SK-N-SH (cell line): Measurements from ENCODE around the gene TPSG1. TPM values are rescaled to one million over a fixed set of nuclear protein-coding genes. Genes with fewer than 3 reads are reported as not detected.

ENCODE experiments used
- CTCF ChIA-PET: fragments of 300-600, 350-600 bp; formaldehyde crosslinking; extraction: SDS; loops from one replicate; lab custom pipeline; 2021; lab: Yijun Ruan, JAX
- POLR2A ChIA-PET: fragments of 350-600 bp; sonication (Branson Sonifier 250); formaldehyde crosslinking; extraction: SDS; loops from one replicate; lab custom pipeline; 2020; ENCODE audit warnings: antibody characterized with exemption, inconsistent platforms; lab: Yijun Ruan, JAX
- DNase-seq: peaks from one replicate; pipeline ENCODE4 v3.0.0; 2012
- H2AFZ ChIP-seq: fragments of 200-600 bp; sonication (generic); 2 replicates; pipeline ENCODE4 v1.8.1; 2016; ENCODE audit warnings: antibody characterized with exemption, mild to moderate bottlenecking, low read depth
- H3F3A ChIP-seq: fragments of 200-600 bp; sonication (generic); replicated peaks from 2 replicates; pipeline ENCODE3; 2016; ENCODE audit warnings: antibody characterized with exemption, mild to moderate bottlenecking; ENCODE audit not compliant: insufficient read depth
- H3K27ac ChIP-seq, 2 experiments: fragments of 200-500 bp in 1 of 2; fragments of 200-600 bp in 1 of 2; sonication (Bioruptor generic) in 1 of 2; sonication (generic), shearing (Covaris generic) in 1 of 2; 2 replicates each; pipeline versions ENCODE4 v1.5.1 to v1.6.1; 2014 to 2016; ENCODE audit warnings: low read depth in 2 of 2, inconsistent platforms in 1 of 2, low read length in 1 of 2, mild to moderate bottlenecking in 1 of 2, mixed read lengths in 1 of 2
- H3K27me3 ChIP-seq: fragments of 200-600 bp; sonication (generic), shearing (Covaris generic); 2 replicates; pipeline ENCODE4 v1.6.1; 2016; ENCODE audit warnings: mixed run types; ENCODE audit not compliant: insufficient read depth
- H3K36me3 ChIP-seq, 2 experiments: fragments of 200-500 bp in 1 of 2; fragments of 200-600 bp in 1 of 2; sonication (Bioruptor generic) in 1 of 2; sonication (generic) in 1 of 2; replicated peaks in 1 of 2; 2 replicates each; pipeline versions ENCODE3 to v1.5.1; 2014 to 2016; ENCODE audit warnings: low read length in 1 of 2, mild to moderate bottlenecking in 1 of 2; ENCODE audit not compliant: insufficient read depth in 2 of 2, control insufficient read depth in 1 of 2
- H3K4me1 ChIP-seq, 2 experiments: fragments of 200-500 bp in 1 of 2; fragments of 200-600 bp in 1 of 2; sonication (Bioruptor generic) in 1 of 2; sonication (generic), shearing (Covaris generic) in 1 of 2; 2 replicates each; pipeline versions ENCODE4 v1.5.1 to v1.6.1; 2014 to 2016; ENCODE audit warnings: low read depth in 1 of 2, low read length in 1 of 2, mixed run types in 1 of 2; ENCODE audit not compliant: insufficient read depth in 2 of 2, control insufficient read depth in 1 of 2
- H3K4me2 ChIP-seq: fragments of 200-600 bp; sonication (generic), shearing (Covaris generic); 2 replicates; pipeline ENCODE4 v1.6.1; 2017; ENCODE audit warnings: mixed run types
- H3K4me3 ChIP-seq, 2 experiments: fragments of 200-500 bp in 1 of 2; fragments of 200-600 bp in 1 of 2; sonication (Bioruptor generic) in 1 of 2; sonication (generic), shearing (Covaris generic) in 1 of 2; 2 replicates each; pipeline versions ENCODE4 v1.5.1 to v1.8.1; 2014 to 2016; ENCODE audit warnings: low read depth in 2 of 2, inconsistent platforms in 1 of 2, low read length in 1 of 2, mild to moderate bottlenecking in 1 of 2, mixed read lengths in 1 of 2, moderate library complexity in 1 of 2
- H3K79me2 ChIP-seq: fragments of 200-600 bp; sonication (generic); 2 replicates; pipeline ENCODE4 v1.8.1; 2017; ENCODE audit warnings: mild to moderate bottlenecking; ENCODE audit not compliant: insufficient read depth
- H3K9ac ChIP-seq: fragments of 200-600 bp; sonication (generic); 2 replicates; pipeline ENCODE4 v1.6.1; 2017; ENCODE audit warnings: mixed run types
- H3K9me2 ChIP-seq: fragments of 200-600 bp; sonication (generic); 2 replicates; pipeline ENCODE4 v1.6.1; 2017; ENCODE audit warnings: mixed run types
- H3K9me3 ChIP-seq: fragments of 200-600 bp; sonication (generic); 2 replicates; pipeline ENCODE4 v1.6.1; 2017; ENCODE audit warnings: mixed run types, mild to moderate bottlenecking, moderate library complexity
- H4K20me1 ChIP-seq: fragments of 200-600 bp; sonication (generic); 2 replicates; pipeline ENCODE4 v1.6.1; 2017; ENCODE audit warnings: mild to moderate bottlenecking, mixed run types; ENCODE audit not compliant: insufficient read depth
- EZH2phosphoT487 ChIP-seq: fragments of 200-600 bp; sonication (generic); IDR thresholded peaks from 2 replicates; pipeline ENCODE4 v1.6.1; 2017; ENCODE audit warnings: low read depth, mixed run types, mild to moderate bottlenecking, antibody characterized with exemption, moderate library complexity, borderline replicate concordance
- FOSL2 ChIP-seq: IDR thresholded peaks from 2 replicates; pipeline ENCODE4 v1.4.0; 2012; ENCODE audit warnings: low read depth, mild to moderate bottlenecking, moderate library complexity, borderline replicate concordance
- FOXJ3 ChIP-seq: sonication (generic); formaldehyde crosslinking; IDR thresholded peaks from 2 replicates; pipeline ENCODE4 v1.5.1; 2020; ENCODE audit warnings: mild to moderate bottlenecking, missing genetic modification reagents
- JUND ChIP-seq: IDR thresholded peaks from 2 replicates; pipeline ENCODE4 v1.4.0; 2012
- NFIC ChIP-seq: IDR thresholded peaks from 2 replicates; pipeline ENCODE4 v1.4.0; 2012; ENCODE audit warnings: borderline replicate concordance
- POLR2AphosphoS5 ChIP-seq: IDR thresholded peaks from 2 replicates; pipeline ENCODE4 v1.6.1; 2012; ENCODE audit warnings: low read depth, low read length
- RXRA ChIP-seq: IDR thresholded peaks from 2 replicates; pipeline ENCODE4 v1.4.0; 2012; ENCODE audit warnings: low read depth, mild to moderate bottlenecking, borderline replicate concordance
- TAF1 ChIP-seq: IDR thresholded peaks from 2 replicates; pipeline ENCODE4 v1.6.1; 2012; ENCODE audit warnings: low read depth, mild to moderate bottlenecking, low read length, moderate library complexity, borderline replicate concordance
- TEAD4 ChIP-seq: IDR thresholded peaks from 2 replicates; pipeline ENCODE4 v1.4.0; 2012; ENCODE audit warnings: mild to moderate bottlenecking, borderline replicate concordance; ENCODE audit not compliant: insufficient read depth
- WGBS: methylation state at CpG from one replicate; pipeline ENCODE4 v1.1.6; 2017; ENCODE audit warnings: low lambda C conversion rate; 5-methylcytosine and 5-hydroxymethylcytosine counted together
- polyA plus RNA-seq, 3 experiments: library from polyadenylated mRNA; depleted of rRNA; stranded (reverse); fragments of >200 nt; gene quantifications; 2 replicates each; pipeline ENCODE4 v1.2.3, GENCODE V29; 2012
- TF ChIP-seq, protein P1 (sequence below): fragments of 150-350 bp; IDR thresholded peaks from 2 replicates; pipeline ENCODE4 v1.6.1; 2016; ENCODE audit warnings: mild to moderate bottlenecking, low read depth, low read length
- TF ChIP-seq, protein P2 (sequence below): fragments of 150-350 bp; IDR thresholded peaks from 2 replicates; pipeline ENCODE4 v1.6.1; 2017; ENCODE audit warnings: antibody characterized with exemption, low read length, low read depth, borderline replicate concordance
- TF ChIP-seq, protein P3 (sequence below): IDR thresholded peaks from 2 replicates; pipeline ENCODE4 v1.4.0; 2012; ENCODE audit warnings: low read depth, borderline replicate concordance
- TF ChIP-seq, protein P4 (sequence below): IDR thresholded peaks from 2 replicates; pipeline ENCODE4 v1.4.0; 2012; ENCODE audit warnings: low read depth

TPSG1 gene
- polyA plus RNA-seq, 1 of the 3 experiments (the other 2 are of a cell fraction): not detected

DNA sequence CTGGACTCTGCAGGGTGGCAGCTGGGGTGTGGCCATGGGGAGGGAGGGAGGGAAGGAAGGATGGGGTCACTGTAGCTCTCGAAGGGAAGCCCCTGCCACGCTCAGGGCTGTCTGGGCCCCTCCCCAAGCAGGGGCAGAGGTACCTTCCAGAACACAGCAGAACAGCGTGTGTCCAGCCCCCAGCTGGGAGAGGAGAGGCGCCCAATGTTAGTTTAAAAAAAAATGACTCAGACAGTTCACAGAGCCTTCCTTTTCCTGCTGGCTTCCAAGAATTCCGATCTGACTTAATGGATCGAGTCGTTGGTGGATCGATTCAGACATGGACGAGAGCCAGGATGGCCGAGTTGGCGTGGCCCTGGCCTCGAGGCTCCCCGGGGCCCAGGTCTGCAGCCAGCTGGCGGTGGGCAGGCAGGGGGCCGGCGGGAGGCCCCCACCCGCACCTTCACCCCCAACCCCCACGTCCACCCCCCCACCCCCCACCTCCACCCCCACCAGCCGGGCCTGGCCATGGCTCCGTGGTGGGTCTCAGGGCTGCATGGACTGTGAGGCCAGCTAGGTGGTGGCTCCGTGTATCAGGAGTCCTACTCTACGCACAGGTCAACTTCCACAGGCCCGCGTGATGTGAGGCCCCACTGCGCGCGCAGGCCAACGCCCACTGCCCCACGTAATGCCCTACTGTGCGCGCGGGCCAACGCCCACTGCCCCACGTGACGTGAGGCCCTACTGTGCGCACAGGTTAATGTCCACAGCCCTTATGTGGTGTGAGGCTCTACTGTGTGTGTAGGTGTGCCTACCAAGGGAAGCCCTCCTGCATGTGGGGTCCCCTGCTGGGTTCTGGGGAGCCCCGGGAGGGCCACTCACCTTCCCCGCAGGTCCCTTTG lies 50.4 kb downstream of the TPSG1 start:
- Histone ChIP-seq H2AFZ (no peak overlapping the region), H3K9ac (no peak overlapping the region), H4K20me1 (0 out of 2 replicates have a peak, but pooled peaks cover 3% of the 10 kb centered on the region), H3F3A (no peaks in the 10 kb centered on the region), H3K27ac (no peak overlapping the region), H3K9me3 (no peaks in the 10 kb centered on the region), H3K9me2 (no peaks in the 10 kb centered on the region), H3K79me2 (no peaks in the 10 kb centered on the region), H3K4me3 (no peak overlapping the region), H3K36me3 (no peaks in the 10 kb centered on the region), H3K27me3 (peaks cover 81% of the 10 kb centered on the region), H3K4me1 (no peaks in the 10 kb centered on the region), H3K4me2 (peak overlapping the region; percentile 24; the same call in 1 of the 2 replicates)
- POLR2A ChIA-PET: no interaction called here
- CTCF ChIA-PET: interaction anchor here (1.2 kb wide), 1 partner anchor 117 kb away, joined by 3 read pairs; no protein-coding TSS in a partner anchor
- WGBS: 40% methylated on average over 25 of the region's 38 CpGs
- TF ChIP-seq POLR2AphosphoS5 (no peak), NFIC (0 out of 2 replicates have a peak, but pooled peaks have one; percentile 16), FOSL2 (peak; percentile 39)
- TF ChIP-seq, protein P1, sequence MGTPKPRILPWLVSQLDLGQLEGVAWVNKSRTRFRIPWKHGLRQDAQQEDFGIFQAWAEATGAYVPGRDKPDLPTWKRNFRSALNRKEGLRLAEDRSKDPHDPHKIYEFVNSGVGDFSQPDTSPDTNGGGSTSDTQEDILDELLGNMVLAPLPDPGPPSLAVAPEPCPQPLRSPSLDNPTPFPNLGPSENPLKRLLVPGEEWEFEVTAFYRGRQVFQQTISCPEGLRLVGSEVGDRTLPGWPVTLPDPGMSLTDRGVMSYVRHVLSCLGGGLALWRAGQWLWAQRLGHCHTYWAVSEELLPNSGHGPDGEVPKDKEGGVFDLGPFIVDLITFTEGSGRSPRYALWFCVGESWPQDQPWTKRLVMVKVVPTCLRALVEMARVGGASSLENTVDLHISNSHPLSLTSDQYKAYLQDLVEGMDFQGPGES: no peak
- DNase-seq: no peak

DNA sequence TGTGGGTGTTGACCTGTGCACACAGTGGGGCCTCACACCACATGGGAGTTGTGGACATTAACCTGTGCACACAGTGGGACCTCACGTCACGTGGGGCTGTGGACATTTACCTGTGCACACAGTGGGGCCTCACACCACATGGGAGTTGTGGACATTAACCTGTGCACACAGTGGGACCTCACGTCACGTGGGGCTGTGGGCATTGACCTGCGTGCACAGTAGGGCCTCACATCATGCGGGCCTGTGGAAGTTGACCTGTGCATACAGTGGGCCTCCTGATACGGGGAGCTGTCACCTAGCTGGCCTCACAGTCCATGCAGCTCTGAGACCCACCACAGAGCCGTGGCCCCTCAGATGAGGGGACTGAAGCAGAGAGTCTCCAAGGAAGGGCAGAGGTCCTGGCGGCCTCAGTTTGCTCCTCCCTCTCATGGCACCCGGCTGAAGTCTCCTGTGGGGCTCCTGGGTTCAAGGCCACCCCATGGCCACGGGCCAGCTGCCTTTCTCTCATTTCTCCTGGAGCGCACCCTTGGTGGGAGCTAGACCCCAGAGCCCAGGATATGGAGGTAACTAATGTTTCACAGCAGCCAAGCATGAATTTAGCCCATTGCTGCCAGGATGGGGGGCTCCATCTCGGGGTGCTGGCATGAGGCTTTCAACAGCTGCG lies 51.1 kb downstream of the TPSG1 start:
- ChIA-PET CTCF (interaction anchor here (1.2 kb wide), 1 partner anchor 116 kb away, joined by 3 read pairs; no protein-coding TSS in a partner anchor), POLR2A (no interaction called here)
- H3K27ac ChIP-seq: no peak overlapping the region

More for the DNA sequence above, 51.1 kb downstream of the TPSG1 start:
- Histone ChIP-seq H3K36me3 (no peaks in the 10 kb centered on the region), H3K9ac (no peak overlapping the region), H3F3A (no peaks in the 10 kb centered on the region), H2AFZ (no peak overlapping the region), H4K20me1 (0 out of 2 replicates have a peak, but pooled peaks cover 3% of the 10 kb centered on the region), H3K9me2 (no peaks in the 10 kb centered on the region), H3K79me2 (no peaks in the 10 kb centered on the region), H3K27me3 (peaks cover 80% of the 10 kb centered on the region), H3K4me1 (no peaks in the 10 kb centered on the region), H3K4me3 (no peak overlapping the region), H3K9me3 (no peaks in the 10 kb centered on the region), H3K4me2 (peak overlapping the region; percentile 24; the same call in 1 of the 2 replicates)
- TF ChIP-seq, protein P2, sequence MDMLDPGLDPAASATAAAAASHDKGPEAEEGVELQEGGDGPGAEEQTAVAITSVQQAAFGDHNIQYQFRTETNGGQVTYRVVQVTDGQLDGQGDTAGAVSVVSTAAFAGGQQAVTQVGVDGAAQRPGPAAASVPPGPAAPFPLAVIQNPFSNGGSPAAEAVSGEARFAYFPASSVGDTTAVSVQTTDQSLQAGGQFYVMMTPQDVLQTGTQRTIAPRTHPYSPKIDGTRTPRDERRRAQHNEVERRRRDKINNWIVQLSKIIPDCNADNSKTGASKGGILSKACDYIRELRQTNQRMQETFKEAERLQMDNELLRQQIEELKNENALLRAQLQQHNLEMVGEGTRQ: no peak
- TF ChIP-seq EZH2phosphoT487: no peak
- TF ChIP-seq, protein P3, sequence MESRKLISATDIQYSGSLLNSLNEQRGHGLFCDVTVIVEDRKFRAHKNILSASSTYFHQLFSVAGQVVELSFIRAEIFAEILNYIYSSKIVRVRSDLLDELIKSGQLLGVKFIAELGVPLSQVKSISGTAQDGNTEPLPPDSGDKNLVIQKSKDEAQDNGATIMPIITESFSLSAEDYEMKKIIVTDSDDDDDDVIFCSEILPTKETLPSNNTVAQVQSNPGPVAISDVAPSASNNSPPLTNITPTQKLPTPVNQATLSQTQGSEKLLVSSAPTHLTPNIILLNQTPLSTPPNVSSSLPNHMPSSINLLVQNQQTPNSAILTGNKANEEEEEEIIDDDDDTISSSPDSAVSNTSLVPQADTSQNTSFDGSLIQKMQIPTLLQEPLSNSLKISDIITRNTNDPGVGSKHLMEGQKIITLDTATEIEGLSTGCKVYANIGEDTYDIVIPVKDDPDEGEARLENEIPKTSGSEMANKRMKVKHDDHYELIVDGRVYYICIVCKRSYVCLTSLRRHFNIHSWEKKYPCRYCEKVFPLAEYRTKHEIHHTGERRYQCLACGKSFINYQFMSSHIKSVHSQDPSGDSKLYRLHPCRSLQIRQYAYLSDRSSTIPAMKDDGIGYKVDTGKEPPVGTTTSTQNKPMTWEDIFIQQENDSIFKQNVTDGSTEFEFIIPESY: no peak
- TF ChIP-seq TAF1: no peak
- TF ChIP-seq, protein P4, sequence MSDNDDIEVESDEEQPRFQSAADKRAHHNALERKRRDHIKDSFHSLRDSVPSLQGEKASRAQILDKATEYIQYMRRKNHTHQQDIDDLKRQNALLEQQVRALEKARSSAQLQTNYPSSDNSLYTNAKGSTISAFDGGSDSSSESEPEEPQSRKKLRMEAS: no peak
- no peak for TF ChIP-seq FOXJ3 (CRISPR knock-in tag)
- TF ChIP-seq RXRA: no peak
- no peak for TF ChIP-seq JUND
- no peak for TF ChIP-seq TEAD4
- no peak for DNase-seq
- 29% methylated on average over 4 of the region's 14 CpGs for WGBS
